Measurements from ENCODE around the gene CCDC110.
"Not testable (repeated sequence)": the region's sequence is repeated elsewhere in the genome, so short reads cannot be mapped to it uniquely, and the experiment has no call there.

Gene CCDC110

DNA sequence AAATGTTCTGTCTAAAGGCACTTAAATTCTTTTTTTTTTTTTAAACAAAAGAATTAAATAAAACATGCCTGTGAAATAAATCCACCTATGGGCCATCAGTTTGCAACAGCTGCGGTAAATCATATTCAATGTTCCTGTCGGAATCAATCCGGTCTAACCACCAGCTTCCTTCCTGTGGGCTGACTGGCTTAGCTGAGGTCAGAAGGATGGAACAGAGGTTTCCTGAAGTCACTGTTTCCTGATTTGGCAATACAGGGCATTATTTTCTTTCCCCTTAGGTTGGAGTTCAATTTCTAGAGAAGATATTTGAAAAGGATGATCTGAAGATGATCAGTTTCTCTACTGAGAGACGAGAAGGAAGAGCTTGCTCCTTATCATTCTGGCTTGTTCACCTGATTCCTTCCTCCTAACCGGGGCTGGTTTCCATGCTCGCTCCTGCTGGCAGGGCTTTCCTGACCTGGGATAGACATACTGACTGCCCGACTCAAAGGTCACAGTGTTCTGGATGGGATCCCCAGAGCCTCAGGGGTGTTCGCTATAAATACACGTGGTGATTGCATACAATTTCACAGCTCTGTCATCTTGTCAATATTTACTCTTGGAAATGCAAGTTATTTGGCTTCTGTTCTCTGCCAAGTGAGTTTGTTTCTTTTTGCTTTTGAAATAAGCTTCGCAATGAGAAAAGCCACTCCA, 42.1 kb upstream of the CCDC110 start:
- Histone ChIP-seq H3K4me1 (no peaks in the 10 kb centered on the region), H3K9me3 (no peaks in the 10 kb centered on the region), H3K4me3 (ENCODE audit: low read depth, low read length) (no peak overlapping the region), H3K36me3 (no peaks in the 10 kb centered on the region), H3K27me3 (no peaks in the 10 kb centered on the region)
- no peak for DNase-seq
- TF ChIP-seq, protein P1, sequence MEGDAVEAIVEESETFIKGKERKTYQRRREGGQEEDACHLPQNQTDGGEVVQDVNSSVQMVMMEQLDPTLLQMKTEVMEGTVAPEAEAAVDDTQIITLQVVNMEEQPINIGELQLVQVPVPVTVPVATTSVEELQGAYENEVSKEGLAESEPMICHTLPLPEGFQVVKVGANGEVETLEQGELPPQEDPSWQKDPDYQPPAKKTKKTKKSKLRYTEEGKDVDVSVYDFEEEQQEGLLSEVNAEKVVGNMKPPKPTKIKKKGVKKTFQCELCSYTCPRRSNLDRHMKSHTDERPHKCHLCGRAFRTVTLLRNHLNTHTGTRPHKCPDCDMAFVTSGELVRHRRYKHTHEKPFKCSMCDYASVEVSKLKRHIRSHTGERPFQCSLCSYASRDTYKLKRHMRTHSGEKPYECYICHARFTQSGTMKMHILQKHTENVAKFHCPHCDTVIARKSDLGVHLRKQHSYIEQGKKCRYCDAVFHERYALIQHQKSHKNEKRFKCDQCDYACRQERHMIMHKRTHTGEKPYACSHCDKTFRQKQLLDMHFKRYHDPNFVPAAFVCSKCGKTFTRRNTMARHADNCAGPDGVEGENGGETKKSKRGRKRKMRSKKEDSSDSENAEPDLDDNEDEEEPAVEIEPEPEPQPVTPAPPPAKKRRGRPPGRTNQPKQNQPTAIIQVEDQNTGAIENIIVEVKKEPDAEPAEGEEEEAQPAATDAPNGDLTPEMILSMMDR (IDR thresholded peaks at IDR 0.05; ENCODE audit: low read depth, low read length): no peak

DNA sequence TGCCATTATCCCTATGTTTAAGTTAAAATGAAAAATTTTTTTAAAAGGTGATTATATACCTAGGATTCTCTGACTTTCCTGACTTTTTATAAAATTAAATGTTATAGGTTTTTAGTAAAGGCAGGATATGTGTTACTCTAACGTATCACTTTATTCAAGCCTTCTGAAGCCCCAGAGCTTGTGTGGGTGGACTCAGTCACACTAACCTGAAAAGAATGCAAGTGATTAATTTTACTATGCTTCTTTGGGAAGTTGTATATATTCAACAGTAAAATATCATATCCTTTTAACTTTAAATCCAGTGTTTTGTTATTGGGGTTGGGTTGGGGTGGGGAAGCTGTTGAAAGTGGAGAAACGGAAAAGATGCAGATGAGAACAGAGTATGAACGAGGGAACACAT, 41.0 kb upstream of the CCDC110 start:
- no peaks in the 10 kb centered on the region for H3K9me3 ChIP-seq
- H3K4me3 ChIP-seq (ENCODE audit: low read depth, low read length): no peak overlapping the region
- no peaks in the 10 kb centered on the region for H3K36me3 ChIP-seq
- no peak for DNase-seq
- TF ChIP-seq, protein P1 (IDR thresholded peaks at IDR 0.05; ENCODE audit: low read depth, low read length): no peak
- H3K4me1 ChIP-seq: no peaks in the 10 kb centered on the region
- H3K27me3 ChIP-seq: no peaks in the 10 kb centered on the region

DNA sequence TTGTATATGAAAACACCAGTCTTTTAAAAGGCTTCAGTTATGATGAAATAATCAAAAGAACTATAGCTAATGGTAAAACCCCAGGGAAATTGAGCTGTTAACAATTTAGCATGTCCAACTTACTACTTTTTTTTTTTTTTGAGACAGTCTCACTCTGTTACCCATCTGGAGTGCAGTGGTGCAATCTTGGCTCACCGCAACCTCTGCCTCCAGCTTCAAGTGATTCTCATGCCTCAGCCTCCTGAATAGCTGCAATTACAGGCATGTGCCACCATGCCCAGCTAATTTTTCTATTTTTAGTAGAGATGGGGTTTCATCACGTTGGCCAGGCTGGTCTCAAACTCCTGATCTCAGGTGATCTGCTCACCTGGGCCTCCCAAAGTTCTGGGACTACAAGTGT, 39.7 kb upstream of the CCDC110 start:
- not testable (repeated sequence) for DNase-seq; H3K4me3 ChIP-seq (ENCODE audit: low read depth, low read length); H3K27me3 ChIP-seq; H3K4me1 ChIP-seq; H3K36me3 ChIP-seq; H3K9me3 ChIP-seq

DNA sequence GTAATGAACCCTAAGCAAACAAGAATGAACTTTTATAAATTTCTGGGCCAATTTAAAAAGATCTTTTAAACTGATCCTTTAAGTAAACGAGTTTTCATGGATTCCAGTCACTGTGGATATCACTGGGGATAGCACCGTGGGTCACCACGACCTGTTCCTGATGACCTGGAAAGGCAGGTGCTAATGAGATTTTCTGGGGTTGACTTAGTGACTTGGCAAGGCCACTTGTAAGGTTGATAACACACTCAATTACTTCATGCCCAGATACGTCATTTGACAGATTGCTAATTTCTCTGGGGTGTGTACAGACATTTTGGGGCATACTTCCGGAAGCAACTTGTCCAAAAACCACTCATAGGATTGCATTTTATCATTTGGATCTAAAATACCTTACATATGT, 39.3 kb upstream of the CCDC110 start:
- TF ChIP-seq, protein P1 (IDR thresholded peaks at IDR 0.05; ENCODE audit: low read depth, low read length): no peak
- H3K9me3 ChIP-seq: no peaks in the 10 kb centered on the region
- H3K4me1 ChIP-seq: no peaks in the 10 kb centered on the region
- no peaks in the 10 kb centered on the region for H3K27me3 ChIP-seq
- no peak overlapping the region for H3K4me3 ChIP-seq (ENCODE audit: low read depth, low read length)
- no peaks in the 10 kb centered on the region for H3K36me3 ChIP-seq
- DNase-seq: no peak

DNA sequence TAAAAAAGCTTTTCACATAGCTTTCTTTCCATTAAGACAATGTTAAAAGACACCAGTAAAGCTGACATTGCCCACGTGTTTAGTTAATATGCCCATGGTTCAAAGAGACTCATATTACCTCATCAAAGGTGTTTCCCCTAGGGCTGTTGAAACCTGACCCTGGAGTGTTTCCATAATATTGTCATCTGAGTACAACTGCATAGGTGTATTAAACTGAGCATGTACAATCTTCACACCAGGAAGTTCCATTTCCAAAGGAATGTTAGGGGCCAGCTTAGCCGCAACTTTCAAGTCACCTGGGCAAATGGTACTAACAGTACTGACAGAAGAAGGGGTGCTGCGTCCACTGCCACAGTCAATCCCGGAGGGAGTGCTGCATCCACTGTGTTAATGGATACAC, 36.6 kb upstream of the CCDC110 start:
- DNase-seq: no peak
- no peaks in the 10 kb centered on the region for H3K27me3 ChIP-seq
- H3K4me3 ChIP-seq (ENCODE audit: low read depth, low read length): no peak overlapping the region
- H3K9me3 ChIP-seq: no peaks in the 10 kb centered on the region
- TF ChIP-seq, protein P1 (IDR thresholded peaks at IDR 0.05; ENCODE audit: low read depth, low read length): no peak
- H3K36me3 ChIP-seq: no peaks in the 10 kb centered on the region
- no peaks in the 10 kb centered on the region for H3K4me1 ChIP-seq

DNA sequence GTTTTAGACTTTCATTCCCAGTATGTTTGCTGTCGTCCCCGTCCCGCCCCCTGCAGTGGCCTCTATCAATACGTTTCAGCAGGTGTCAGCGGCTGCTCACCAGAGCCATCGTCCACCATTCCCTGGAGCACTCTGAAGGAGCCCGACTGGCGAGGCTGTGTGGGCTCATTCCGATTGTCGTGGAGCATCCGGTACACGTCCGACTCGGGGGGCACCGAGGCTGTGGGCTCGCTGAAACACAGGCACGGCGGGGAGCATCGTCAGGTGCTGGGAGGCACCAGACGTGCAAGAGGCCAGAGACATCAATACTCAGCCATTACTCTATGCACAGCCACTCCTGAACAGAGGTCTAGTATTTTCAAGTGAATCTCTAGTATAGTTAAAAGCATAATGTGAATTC, 34.9 kb upstream of the CCDC110 start:
- Histone ChIP-seq H3K4me1 (no peaks in the 10 kb centered on the region), H3K9me3 (no peaks in the 10 kb centered on the region), H3K27me3 (no peaks in the 10 kb centered on the region), H3K36me3 (no peaks in the 10 kb centered on the region), H3K4me3 (ENCODE audit: low read depth, low read length) (no peak overlapping the region)
- TF ChIP-seq, protein P1 (IDR thresholded peaks at IDR 0.05; ENCODE audit: low read depth, low read length): no peak
- no peak for DNase-seq
